Measurements from ENCODE around the gene CBLB.
"Not testable (repeated sequence)": the region's sequence is repeated elsewhere in the genome, so short reads cannot be mapped to it uniquely, and the experiment has no call there.

Gene CBLB

DNA sequence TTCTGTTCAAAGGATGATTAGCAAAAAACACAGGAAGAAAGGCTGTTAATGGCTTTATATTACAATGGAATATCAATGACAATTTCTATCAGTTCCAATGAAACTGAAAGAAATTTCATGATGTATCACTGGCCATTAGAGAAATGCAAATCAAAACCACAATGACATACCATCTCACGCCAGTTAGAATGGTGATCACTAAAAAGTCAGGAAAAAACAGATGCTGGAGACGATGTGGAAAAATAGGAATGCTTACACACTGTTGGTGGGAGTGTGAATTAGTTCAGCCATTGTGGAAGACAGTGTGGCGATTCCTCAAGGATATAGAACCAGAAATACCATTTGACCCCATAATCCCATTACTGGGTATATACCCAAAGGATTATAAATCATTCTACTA, 53.5 kb downstream of the CBLB start:
- not testable (repeated sequence) for DNase-seq

DNA sequence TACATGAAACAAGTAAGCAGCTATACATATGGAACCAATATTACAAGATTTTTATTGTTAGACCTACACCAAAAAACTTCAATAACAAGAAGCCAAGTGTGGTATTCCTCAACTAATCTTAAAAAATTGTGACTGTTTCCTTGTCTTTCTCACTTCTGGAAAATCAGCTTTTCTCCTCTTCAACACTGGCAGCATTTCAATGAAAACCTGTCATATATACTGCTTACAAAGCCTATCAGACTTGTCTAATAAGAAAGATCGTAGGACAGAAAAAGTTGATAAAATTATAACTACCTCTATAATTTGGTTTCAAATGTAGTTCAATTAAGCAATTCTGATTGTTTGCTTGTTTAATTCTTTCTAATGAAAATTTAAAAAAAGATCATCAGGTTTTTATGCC, 55.1 kb downstream of the CBLB start:
- DNase-seq = no peak

DNA sequence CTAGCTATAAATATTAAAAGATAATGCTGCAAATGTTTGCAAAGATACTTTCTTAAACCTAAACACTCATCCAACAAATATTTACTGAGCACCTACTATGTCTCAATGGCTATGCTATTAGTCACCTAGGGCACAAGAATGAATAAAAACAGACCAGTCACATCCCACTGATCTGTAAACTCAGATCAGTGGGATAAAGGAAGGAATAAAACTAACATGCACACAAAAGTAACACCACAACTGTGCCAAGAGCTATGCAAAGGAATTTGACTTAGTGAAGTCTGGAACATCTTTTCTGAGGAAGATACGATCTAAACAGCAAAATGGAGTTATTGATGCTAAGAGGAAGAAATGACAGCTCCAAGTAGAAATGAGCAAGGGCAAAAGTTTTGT, 56.6 kb downstream of the CBLB start:
- DNase-seq = no peak

DNA sequence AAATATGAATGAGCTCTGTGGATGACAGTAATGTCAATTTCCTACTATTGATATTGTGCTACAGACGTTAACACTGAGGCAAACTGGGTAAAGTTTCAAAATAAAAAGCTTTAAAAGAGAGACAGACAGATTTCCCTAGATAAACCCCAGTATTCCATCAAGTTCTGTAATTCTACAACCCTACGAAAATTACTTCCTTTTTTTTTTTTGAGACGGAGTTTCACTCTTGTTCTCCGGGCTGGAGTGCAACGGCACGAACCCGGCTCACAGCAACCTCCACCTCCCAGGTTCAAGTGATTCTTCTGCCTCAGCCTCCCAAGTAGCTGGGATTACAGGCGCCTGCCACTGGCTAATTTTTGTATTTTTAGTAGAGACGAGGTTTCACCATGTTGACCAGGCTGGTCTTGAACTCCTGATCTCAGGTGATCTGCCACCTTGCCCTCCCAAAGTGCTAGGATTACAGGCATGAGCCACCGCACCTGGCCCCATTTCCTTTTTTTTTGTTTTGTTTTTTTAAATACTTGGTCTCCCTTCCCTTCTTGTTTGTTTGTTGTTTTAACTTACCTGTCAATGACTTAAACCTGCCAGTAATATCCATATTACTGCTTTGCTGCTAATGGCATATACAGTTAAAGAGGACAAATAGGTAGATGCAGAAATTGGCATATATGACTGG, 57.2 kb downstream of the CBLB start:
- peak; percentile 50 for DNase-seq

DNA sequence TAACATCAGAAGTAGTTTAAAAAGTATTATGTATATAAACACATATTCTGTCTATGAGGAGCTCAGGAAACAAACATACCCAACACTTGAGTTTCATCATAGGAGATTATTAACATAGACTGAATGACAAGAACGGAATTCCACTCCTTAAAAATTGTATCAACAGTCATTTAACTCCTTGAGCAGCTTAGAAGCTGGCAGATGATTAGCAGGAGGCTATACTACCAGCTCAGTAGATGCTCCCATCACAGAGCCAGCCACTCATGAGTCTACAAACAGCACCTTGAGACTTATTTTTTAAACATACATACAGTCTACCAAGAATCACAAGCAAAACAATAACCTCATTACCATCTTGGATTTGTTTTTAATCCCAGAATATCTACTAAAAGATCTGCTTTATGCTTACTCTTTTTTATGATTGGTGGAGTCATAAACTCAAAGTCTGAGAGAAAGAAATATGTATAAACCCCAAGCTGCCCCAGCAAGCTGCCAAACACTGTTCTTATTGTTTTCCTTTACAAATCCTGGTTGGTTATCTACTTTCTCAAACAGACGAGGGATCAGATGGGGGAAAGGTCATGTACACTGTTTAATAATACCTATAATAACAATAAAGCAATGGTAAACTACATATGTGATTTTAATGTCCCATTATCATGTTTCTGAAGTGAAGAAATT, 59.5 kb downstream of the CBLB start:
- no peak for DNase-seq

DNA sequence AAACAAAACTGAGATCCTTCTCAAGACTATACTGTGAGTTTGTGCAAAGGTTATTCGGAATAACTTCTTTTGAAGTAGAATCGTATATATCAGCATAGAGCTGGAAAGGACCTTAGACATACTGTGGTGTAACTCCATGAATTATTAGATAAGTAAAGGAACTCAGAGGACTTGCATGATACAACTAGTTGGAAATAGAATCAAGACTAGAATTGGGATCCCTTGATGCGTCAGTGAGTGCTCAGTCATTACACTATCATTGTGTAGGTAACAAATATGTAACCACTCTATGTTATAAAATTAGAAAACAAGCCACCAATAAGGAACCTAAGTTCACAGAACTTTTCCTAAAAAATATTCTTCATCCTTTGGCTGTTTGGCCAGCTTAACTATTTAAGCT, 61.1 kb downstream of the CBLB start:
- no peak for DNase-seq

DNA sequence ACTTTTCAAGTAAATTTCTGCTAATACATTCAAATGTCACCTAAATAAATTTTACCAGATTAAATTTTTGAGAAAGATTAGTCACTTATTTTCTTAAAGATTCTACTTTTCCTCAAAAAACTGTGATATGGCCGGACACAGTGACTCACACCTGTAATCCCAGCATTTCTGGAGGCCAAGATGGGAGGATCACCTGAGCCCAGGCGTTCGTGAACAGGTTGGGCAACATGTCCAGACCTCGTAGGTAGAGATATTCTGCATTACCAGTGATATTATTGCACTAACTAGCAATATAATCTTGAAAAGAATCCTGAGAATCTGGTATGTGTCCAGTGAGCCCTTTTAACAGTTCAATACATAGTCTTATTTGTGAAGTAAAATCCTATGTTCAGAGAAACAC, 61.7 kb downstream of the CBLB start:
- no peak for DNase-seq

DNA sequence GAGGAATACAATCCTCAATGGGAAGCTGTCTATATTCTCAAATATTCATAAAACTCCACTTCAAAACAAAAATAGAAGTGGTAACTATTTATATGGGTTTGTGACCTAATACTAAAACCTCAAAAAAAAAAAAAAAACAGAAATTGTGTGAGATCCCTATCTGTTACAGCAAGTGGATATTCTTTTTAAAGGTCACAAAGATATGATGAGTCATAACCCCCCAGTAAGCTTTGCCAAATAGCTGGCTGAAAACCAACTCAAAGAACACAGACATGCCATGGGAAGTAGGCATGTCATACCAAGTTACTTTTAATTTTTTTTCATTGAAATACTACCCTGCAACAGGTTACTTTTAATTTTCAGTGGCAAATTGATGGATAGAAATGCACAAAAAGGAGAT, 62.5 kb downstream of the CBLB start:
- peak; percentile 91 for DNase-seq

DNA sequence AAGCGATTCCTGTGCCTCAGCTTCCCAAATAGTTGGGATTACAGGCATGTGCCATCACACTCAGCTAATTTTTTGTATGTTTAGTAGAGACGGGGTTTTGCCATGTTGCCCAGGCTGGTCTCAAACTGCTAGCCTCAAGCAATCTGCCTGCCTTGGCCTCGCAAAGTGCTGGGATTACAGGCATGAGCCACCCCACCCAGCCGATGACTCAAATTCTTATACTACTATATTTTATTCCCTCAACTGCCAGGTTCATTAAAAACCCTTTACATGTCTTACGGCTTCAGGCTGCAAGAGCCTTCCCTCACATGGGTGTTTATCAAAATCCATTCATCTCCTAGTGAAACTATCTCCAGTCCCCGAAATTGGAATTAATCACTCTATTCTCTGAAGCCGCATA, 63.4 kb downstream of the CBLB start:
- no peak for DNase-seq

DNA sequence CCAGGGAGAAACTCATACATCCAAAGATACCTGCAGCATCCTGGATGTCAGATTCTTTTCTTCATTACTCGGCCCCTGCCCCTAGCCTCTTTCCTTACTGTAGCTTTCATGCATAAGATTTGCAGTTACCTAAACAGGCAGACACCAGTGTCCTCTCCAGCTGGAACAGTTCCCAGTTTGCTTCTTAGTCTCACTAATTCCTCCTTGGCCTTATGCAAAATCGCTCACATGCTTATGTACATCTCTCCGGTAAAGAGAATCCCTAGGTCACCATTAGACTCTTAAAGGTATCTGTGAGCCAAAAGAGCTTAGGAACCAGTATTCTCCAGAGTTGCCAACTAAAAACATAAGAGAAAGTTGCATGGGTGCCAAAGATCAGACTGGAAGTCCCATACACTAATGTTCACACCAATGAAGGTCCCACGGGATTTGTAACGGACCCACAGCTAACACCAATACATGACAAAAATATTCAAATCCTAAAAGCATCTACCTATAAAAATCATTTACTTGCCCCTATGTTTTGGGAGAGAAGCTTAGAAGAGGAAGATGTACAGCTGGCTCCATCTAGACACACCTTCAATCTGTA, 66.6 kb downstream of the CBLB start:
- no peak for DNase-seq

DNA sequence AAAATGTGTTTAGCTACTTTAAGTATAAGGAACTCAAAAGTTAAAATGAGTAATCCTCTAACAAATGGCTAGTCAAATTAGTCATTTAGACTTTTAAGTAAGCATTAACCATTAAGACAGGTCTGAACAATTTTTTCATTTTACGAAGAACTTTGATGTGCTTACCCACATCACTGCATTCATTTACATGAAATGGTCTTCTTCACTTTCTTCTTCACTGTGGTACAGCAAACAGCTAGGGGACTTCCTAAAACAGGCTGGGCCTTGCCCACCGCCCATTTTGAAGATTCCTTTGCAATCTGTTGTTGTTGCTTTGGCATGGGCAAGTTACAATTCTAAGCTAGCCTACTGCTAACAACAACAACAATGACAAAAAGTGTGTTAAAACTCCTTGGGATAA, 67.4 kb downstream of the CBLB start:
- no peak for DNase-seq

DNA sequence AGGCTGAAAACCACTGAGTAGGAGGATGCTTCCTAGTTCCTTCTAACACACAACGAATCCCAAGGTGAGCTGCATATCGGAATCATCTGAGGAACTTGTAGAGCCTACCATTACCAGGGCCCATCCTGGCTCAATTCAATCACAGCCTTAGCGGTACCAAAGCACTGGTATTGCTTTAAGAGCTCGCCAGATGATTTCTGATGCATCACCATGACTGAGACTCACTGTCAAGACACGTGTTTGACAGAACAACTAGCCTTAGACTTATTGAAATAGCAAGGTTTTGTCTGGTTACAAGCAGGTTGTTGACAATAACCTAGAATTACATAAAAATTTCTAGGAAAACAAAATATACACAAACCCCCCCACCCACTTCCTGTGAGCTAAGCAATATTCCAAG, 68.5 kb downstream of the CBLB start:
- DNase-seq = no peak

DNA sequence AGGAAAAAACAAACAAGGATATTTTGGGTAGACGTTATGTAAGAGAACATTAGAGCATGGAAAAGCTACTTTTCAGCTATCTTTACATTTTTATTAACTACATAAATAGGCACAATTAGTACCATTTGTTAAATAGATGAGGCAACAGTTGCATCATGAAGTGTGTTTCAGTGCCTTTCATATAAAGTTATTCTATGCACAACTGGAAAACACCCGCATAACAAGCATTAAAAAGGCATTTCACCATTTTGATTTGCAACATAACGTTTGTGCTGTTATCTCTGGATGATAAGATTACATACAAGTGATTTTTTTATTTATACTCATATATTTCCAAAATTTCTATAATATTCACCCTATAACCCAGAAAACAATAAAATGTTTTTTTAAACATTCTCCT, 69.5 kb downstream of the CBLB start:
- no peak for DNase-seq

DNA sequence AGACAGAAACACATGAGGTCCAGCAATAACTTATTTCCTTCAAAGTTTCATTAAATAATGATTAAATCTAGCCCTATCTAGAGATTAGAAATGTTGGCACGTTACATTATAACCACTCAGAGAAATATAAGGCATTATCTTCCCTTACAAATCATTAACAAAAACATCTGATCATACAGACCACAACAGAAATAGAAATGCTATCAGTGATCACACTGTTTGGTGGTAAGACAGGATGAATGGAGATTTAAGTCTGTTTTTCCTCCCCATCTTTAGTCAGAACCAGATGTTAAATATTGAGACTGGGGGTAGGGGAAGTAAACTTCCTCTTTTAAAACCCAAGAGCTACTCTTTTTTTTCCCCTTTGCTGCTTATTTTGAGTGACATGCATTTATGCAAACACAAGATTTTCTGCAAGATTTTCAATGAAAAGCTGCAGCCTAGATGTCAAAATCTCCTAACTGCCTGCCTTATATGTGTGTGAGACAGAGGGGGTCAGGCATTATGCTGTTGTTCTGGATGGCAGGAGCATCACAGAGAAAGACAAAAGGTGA, 70.4 kb downstream of the CBLB start:
- peak; percentile 61 for DNase-seq

DNA sequence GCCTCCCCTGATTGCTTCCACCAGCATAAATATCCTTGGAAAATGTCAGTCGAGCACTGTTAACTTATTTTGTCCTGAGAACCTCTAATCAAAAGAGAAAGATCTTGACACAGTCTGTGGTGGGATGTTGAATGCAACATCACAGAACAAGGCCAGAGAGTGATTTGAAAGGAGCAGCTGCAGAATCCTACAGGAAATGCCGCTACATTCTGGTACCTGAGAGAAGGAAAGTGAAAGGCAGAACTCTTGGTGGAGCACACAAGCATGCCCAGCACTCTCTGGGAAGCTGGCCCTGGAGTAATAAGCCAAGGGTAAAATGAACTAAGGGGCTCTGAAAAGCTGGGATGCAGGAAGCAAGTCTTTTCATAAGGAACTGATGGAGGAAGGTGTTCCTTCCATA, 75.8 kb downstream of the CBLB start:
- DNase-seq = no peak

DNA sequence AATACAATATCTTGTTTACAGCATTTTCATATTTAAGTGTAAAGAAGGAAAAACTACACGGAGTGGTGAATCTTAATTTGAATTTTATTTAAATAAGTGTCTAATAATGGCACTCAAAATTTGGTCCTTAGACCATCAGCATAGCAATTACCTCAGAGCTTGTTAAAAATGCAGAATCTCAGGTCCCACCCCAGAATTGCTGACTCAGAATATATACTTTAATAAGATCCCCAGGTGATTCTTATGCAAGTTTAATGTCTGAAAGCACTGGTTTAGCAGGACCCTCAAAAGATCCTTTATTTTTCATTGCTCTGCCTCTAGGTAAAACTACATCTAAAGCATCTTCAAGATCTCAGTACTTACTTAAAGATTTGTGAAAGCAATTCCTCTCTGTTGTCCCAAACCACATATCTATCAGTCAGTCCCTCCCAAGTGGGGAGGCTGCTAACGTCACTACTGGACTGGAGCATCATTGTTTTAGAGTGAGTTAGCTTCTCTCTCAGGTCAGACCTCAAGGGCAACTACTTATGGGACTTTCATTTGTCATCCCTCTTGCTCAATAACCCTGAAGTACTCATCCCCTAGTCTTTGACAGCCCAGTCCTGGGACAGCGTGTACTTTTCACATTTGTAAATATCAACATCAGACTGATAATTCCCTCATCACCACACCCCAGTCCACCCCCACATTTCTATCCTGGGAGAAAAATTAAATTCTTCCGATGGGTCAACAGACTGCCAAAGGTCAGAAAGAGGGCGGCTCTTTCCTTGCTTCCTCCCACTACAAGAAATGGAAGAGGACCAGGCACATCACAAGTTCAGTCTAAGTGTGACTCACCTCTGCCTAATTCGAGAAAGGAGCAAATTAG, 76.7 kb downstream of the CBLB start:
- peak; percentile 87 for DNase-seq

DNA sequence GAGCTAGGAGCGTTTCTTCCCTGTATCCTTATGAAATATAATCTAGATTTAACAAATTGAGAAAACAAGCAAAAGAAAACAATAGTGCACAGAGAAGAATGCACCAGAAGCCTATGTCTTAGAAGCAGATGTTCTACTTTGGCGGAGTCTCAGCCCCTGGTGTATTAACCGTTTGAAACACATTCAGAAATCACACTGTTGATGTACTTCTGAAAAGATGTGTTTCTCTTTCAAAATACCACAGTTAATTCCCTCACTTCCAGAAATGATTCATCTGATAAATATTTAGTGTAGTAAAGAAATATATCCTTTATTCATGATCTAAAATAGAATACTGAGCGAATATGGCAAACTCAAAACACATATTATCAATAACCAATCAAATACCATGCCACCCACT, 77.7 kb downstream of the CBLB start:
- DNase-seq = no peak

DNA sequence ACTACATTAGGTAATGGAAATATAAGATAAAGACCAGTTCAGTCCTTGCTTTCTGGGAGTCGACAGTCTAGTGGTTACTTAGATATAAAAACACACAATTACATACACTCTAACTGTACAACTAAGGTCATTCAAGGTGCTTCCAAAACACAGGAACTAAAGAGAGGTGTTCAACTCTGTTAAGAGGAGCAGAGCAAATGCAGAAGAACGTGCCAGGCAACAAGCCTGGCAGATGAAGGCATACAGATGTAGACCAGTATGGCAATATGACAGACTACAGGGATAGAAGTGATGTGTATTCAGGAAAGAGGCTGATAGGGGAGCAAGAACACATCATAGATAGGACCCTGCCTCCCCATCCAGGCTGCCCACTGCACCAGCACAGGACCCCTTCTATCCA, 78.3 kb downstream of the CBLB start:
- no peak for DNase-seq

DNA sequence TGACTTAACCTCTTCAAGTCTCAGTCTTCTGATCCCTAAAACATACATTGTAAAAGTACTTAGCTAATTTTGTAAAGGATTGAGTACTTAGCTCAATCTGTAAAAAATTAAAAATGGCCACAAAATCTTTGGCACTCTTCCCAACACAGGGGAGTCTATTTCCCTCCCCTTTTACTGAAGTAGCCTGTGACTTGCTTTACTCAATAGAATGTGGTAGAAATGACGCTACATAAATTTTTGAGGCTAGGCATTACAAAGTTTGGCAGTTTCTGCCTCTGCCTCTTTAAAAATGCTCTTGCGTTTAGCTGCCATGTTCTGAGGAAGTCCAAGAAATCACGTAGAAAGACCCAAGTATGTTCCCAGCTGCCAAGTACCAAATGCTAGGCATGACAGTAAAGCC, 80.2 kb downstream of the CBLB start:
- no peak for DNase-seq

DNA sequence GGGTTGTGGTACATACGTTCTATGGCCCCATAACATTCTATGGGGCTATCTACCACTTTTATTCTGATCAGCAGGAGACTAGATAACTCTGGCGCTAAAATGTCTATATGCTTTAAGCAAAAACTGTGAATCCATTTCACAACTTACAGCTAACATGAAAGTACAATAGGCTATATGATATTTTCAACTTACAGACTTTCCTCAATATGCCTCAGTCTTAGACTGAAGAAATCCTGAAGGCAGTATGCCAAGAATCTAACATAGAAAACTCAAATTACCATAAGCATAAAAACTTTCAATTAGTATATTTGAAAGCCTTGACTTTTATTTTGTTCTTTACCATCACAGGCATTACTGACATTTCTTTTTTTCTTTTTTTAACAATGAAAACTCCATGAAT, 81.4 kb downstream of the CBLB start:
- DNase-seq = no peak

DNA sequence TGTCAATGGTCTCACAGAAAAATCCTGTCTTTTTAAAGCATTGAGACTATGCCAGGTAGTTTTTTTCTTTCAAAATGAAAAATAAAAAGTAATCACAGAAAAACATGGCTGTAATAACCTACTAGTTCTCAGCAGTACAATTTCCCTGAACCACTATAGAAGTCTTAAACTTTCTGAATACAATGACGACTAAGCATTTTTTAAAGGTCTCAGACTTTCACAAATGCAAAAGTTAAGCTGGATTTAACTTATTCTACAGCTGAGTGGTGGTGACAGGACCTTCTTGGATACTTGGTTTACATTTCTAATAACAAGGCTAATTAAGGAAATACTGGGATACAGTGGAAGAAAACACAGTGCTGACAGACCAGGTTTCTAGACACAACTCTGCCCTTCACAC, 81.8 kb downstream of the CBLB start:
- DNase-seq = no peak

DNA sequence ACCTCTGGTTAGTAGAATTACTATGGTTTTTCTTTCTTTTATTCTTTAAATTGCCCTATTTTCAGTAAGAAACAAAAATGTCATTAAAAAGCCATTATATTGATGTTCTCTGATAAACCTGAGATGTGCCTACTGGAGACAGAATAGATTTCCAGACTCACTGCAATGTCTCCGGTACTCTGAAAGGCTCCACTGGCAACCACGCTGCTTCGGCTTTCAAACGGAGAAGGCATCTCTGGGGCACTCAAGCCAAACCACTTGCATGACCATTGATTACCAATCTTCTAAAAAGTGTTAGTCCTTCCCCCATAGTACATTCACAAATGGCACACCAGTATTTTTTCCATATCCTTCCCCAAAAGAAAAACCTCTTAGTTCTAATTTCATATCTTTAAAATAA, 82.6 kb downstream of the CBLB start:
- DNase-seq = no peak

DNA sequence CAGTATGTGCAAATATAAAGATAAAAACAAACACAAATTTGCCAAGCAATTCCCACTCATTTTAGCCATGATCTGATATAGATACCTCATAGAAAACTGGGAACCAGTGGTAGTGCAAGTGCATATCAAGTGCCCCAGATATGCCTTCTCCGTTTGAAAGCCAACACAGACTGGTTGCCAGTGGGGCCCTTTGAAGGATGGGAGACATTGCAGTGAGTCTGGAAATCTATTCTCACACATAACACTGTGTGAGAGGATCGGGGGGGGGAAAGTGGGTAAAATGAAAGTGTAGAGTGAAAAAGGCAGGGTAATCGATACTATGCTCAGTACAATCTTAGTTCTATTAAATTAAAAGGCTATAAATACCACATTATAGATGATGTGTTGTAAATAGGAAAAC, 83.0 kb downstream of the CBLB start:
- DNase-seq = no peak
